H9 (cell line): ENCODE results near the gene LRRFIP2. TPM values are rescaled to one million over a fixed set of nuclear protein-coding genes. Genes with fewer than 3 reads are reported as not detected.

Experiments
- DNase-seq: peaks from one replicate; pipeline ENCODE4 v3.0.0-alpha.2; 2017
- H2AFZ ChIP-seq: one replicate; pipeline ENCODE4 v1.6.1; 2013; ENCODE audit warnings: mild to moderate bottlenecking, low read length, control low read depth, moderate library complexity
- H2AK5ac ChIP-seq: 2 replicates; pipeline ENCODE4 v1.6.1; 2013; ENCODE audit warnings: low read length, control low read depth, mixed read lengths; ENCODE audit not compliant: insufficient read length
- H2BK120ac ChIP-seq: one replicate; pipeline ENCODE4 v1.6.1; 2013; ENCODE audit warnings: low read depth, mild to moderate bottlenecking, low read length, control low read depth, inconsistent platforms; ENCODE audit not compliant: poor library complexity, severe bottlenecking
- H2BK12ac ChIP-seq: 2 replicates; pipeline ENCODE4 v1.6.1; 2013; ENCODE audit warnings: low read length, control low read depth, mixed read lengths, low read depth; ENCODE audit not compliant: insufficient read length
- H2BK15ac ChIP-seq: 2 replicates; pipeline ENCODE4 v1.6.1; 2013; ENCODE audit warnings: low read depth, low read length, control low read depth
- H2BK20ac ChIP-seq: one replicate; pipeline ENCODE4 v1.6.1; 2013; ENCODE audit warnings: low read depth, mild to moderate bottlenecking, low read length, control low read depth, inconsistent platforms; ENCODE audit not compliant: poor library complexity, severe bottlenecking
- H2BK5ac ChIP-seq: 2 replicates; pipeline ENCODE4 v1.6.1; 2013; ENCODE audit warnings: low read length, control low read depth, mixed read lengths; ENCODE audit not compliant: insufficient read length
- H3K14ac ChIP-seq: 2 replicates; pipeline ENCODE4 v1.6.1; 2013; ENCODE audit warnings: low read length, control low read depth; ENCODE audit not compliant: insufficient read depth
- H3K18ac ChIP-seq: 2 replicates; pipeline ENCODE4 v1.6.1; 2013; ENCODE audit warnings: low read depth, mild to moderate bottlenecking, mixed read lengths, low read length, control low read depth; ENCODE audit not compliant: insufficient read length
- H3K23ac ChIP-seq: 2 replicates; pipeline ENCODE4 v1.6.1; 2013; ENCODE audit warnings: low read length, control low read depth, mixed read lengths, low read depth; ENCODE audit not compliant: insufficient read length
- H3K23me2 ChIP-seq: 2 replicates; pipeline ENCODE4 v1.6.1; 2013; ENCODE audit warnings: low read depth, mild to moderate bottlenecking, mixed read lengths, low read length, control low read depth; ENCODE audit not compliant: insufficient read length, poor library complexity, severe bottlenecking
- H3K27ac ChIP-seq: 2 replicates; pipeline ENCODE4 v1.5.1; 2013; ENCODE audit warnings: low read length, control low read depth, mixed read lengths, low read depth; ENCODE audit not compliant: insufficient read length
- H3K27me3 ChIP-seq: 2 replicates; pipeline ENCODE4 v1.6.1; 2013; ENCODE audit warnings: low read length, control low read depth, inconsistent platforms; ENCODE audit not compliant: insufficient read depth
- H3K4ac ChIP-seq: 2 replicates; pipeline ENCODE4 v1.6.1; 2013; ENCODE audit warnings: low read depth, mild to moderate bottlenecking, control low read depth, inconsistent platforms, low read length, moderate library complexity
- H3K4me1 ChIP-seq: 2 replicates; pipeline ENCODE4 v1.6.1; 2013; ENCODE audit warnings: low read length, control low read depth, inconsistent platforms; ENCODE audit not compliant: insufficient read depth
- H3K4me2 ChIP-seq: 2 replicates; pipeline ENCODE4 v1.6.1; 2013; ENCODE audit warnings: low read length, control low read depth, mixed read lengths; ENCODE audit not compliant: insufficient read length, insufficient read depth
- H3K56ac ChIP-seq: 2 replicates; pipeline ENCODE4 v1.6.1; 2013; ENCODE audit warnings: low read depth, mild to moderate bottlenecking, mixed read lengths, low read length, control low read depth; ENCODE audit not compliant: insufficient read length
- H3K79me1 ChIP-seq: 2 replicates; pipeline ENCODE4 v1.6.1; 2013; ENCODE audit warnings: low read depth, mild to moderate bottlenecking, moderate library complexity, low read length, control low read depth, inconsistent platforms; ENCODE audit not compliant: insufficient read depth, poor library complexity, severe bottlenecking
- H3K79me2 ChIP-seq: 2 replicates; pipeline ENCODE4 v1.6.1; 2013; ENCODE audit warnings: low read length, control low read depth, inconsistent platforms; ENCODE audit not compliant: insufficient read depth
- H3K9ac ChIP-seq: 2 replicates; pipeline ENCODE4 v1.6.1; 2013; ENCODE audit warnings: low read length, control low read depth, mixed read lengths; ENCODE audit not compliant: insufficient read length; ENCODE audit errors: extremely low read depth
- H3K9me3 ChIP-seq: one replicate; pipeline ENCODE4 v1.6.1; 2013; ENCODE audit warnings: low read depth, low read length, inconsistent platforms; ENCODE audit not compliant: control insufficient read depth
- H3T11ph ChIP-seq: one replicate; pipeline ENCODE4 v1.6.1; 2013; ENCODE audit warnings: mild to moderate bottlenecking, low read length, control low read depth, inconsistent platforms
- H4K20me1 ChIP-seq: one replicate; pipeline ENCODE4 v1.6.1; 2013; ENCODE audit not compliant: control insufficient read depth, insufficient read length, insufficient read depth
- H4K5ac ChIP-seq: 2 replicates; pipeline ENCODE4 v1.6.1; 2013; ENCODE audit warnings: low read depth, mild to moderate bottlenecking, mixed read lengths, low read length, control low read depth; ENCODE audit not compliant: insufficient read length
- H4K8ac ChIP-seq: replicated peaks from 2 replicates; pipeline ENCODE4 v1.6.1; 2013; ENCODE audit warnings: low read length, control low read depth, mixed read lengths, low read depth; ENCODE audit not compliant: insufficient read length
- H4K91ac ChIP-seq: 2 replicates; pipeline ENCODE4 v1.6.1; 2013; ENCODE audit warnings: low read depth, mild to moderate bottlenecking, moderate library complexity, mixed read lengths, low read length, control low read depth; ENCODE audit not compliant: insufficient read length
- H3K27ac Mint-ChIP-seq, 3 experiments: 2 replicates in 2 of 3; 3 replicates in 1 of 3; pipeline ENCODE4 v1.8.0; 2020 to 2021; ENCODE audit warnings: mixed read lengths in 3 of 3, mild to moderate bottlenecking in 1 of 3, moderate library complexity in 1 of 3
- H3K27me3 Mint-ChIP-seq: 2 replicates; pipeline ENCODE4 v1.8.0; 2021; ENCODE audit warnings: low read depth, mild to moderate bottlenecking, moderate library complexity, mixed read lengths
- H3K36me3 Mint-ChIP-seq, 3 experiments: 2 replicates in 2 of 3; 3 replicates in 1 of 3; pipeline ENCODE4 v1.8.0; 2020 to 2021; ENCODE audit warnings: low read depth in 3 of 3, mixed read lengths in 3 of 3; ENCODE audit not compliant: insufficient read depth in 1 of 3
- H3K4me1 Mint-ChIP-seq, 2 experiments: 2 replicates each; pipeline ENCODE4 v1.8.0; 2020; ENCODE audit warnings: mixed read lengths in 2 of 2
- H3K4me3 Mint-ChIP-seq, 2 experiments: 2 replicates in 1 of 2; 3 replicates in 1 of 2; pipeline ENCODE4 v1.8.0; 2020 to 2021; ENCODE audit warnings: mild to moderate bottlenecking in 2 of 2, mixed read lengths in 2 of 2, moderate library complexity in 1 of 2
- H3K9me3 Mint-ChIP-seq, 2 experiments: 2 replicates in 1 of 2; 3 replicates in 1 of 2; pipeline ENCODE4 v1.8.0; 2020; ENCODE audit warnings: mild to moderate bottlenecking in 2 of 2, mixed read lengths in 2 of 2, moderate library complexity in 1 of 2
- WGBS: extraction: QIAGEN DNeasy Blood & Tissue Kit; methylation state at CpG from one replicate; pipeline ENCODE4 v1.1.7; 2013; ENCODE audit warnings: missing lambda C conversion rate, low lambda C conversion rate, mixed read lengths; ENCODE audit not compliant: insufficient read length; ENCODE audit errors: extremely low coverage; 5-methylcytosine and 5-hydroxymethylcytosine counted together
- total RNA-seq: library from RNA; stranded (reverse); gene quantifications from 2 replicates; pipeline ENCODE4 v1.2.1, GENCODE V29; 2021
- TF ChIP-seq, protein P1 (sequence below): fragments of 200-600 bp; sonication (generic); conservative IDR thresholded peaks from 3 replicates; pipeline ENCODE4 v1.8.0; 2021; ENCODE audit warnings: antibody characterized with exemption, mild to moderate bottlenecking

The LRRFIP2 gene
- total RNA-seq, 1 experiment from 2014 or later, result 30.7 TPM

DNA sequence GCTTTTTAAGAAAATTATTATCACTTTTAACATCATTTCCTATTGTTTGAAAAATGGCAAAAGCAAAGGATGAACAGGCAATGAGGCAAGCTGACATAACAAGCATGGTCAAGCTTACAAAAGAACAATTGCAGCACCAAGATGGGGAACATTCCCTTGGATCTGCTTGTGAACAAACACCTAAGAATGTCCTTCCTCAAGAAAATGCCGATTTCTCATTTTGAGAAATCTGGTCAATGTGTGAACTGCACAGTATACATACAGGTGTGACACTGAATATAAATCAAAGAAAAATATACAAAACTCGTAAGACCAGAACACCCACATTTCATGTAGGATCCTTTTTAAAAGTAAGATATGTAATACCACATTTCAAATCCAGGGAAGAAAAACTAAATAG, 58.9 kb downstream of the LRRFIP2 start:
- Histone ChIP-seq H3K4me1 (no peaks in the 10 kb centered on the region; the same call in 1 of the 2 replicates), H3K56ac (no peak overlapping the region), H3K18ac (no peak overlapping the region), H3T11ph (no peak overlapping the region), H3K4ac (no peak overlapping the region), H3K79me1 (no peaks in the 10 kb centered on the region), H2BK20ac (no peak overlapping the region), H4K5ac (no peak overlapping the region), H3K23me2 (no peaks in the 10 kb centered on the region), H3K27me3 (no peaks in the 10 kb centered on the region), H3K9ac (no peak overlapping the region), H2BK15ac (no peak overlapping the region), H2BK12ac (no peak overlapping the region), H3K4me2 (no peak overlapping the region), H3K14ac (no peak overlapping the region), H4K8ac (no peak overlapping the region), H2AK5ac (no peak overlapping the region), H4K20me1 (no peaks in the 10 kb centered on the region), H3K27ac (no peak overlapping the region), H2AFZ (no peak overlapping the region), H3K79me2 (no peaks in the 10 kb centered on the region), H2BK120ac (no peak overlapping the region), H2BK5ac (no peak overlapping the region), H4K91ac (no peak overlapping the region), H3K9me3 (no peaks in the 10 kb centered on the region), H3K23ac (no peak overlapping the region)
- no peak for DNase-seq
- Mint-ChIP-seq H3K36me3 (no peaks in the 10 kb centered on the region), H3K4me3 (no peak overlapping the region), H3K9me3 (no peaks in the 10 kb centered on the region), H3K27ac (no peak overlapping the region), H3K4me1 (no peaks in the 10 kb centered on the region), H3K27me3 (no peaks in the 10 kb centered on the region)
- WGBS, result no CpG with 5 or more reads among the region's 2 CpGs
- TF ChIP-seq, protein P1, sequence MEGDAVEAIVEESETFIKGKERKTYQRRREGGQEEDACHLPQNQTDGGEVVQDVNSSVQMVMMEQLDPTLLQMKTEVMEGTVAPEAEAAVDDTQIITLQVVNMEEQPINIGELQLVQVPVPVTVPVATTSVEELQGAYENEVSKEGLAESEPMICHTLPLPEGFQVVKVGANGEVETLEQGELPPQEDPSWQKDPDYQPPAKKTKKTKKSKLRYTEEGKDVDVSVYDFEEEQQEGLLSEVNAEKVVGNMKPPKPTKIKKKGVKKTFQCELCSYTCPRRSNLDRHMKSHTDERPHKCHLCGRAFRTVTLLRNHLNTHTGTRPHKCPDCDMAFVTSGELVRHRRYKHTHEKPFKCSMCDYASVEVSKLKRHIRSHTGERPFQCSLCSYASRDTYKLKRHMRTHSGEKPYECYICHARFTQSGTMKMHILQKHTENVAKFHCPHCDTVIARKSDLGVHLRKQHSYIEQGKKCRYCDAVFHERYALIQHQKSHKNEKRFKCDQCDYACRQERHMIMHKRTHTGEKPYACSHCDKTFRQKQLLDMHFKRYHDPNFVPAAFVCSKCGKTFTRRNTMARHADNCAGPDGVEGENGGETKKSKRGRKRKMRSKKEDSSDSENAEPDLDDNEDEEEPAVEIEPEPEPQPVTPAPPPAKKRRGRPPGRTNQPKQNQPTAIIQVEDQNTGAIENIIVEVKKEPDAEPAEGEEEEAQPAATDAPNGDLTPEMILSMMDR, result no peak
